ENCODE results near the gene SPDYA.

The SPDYA gene

DNA sequence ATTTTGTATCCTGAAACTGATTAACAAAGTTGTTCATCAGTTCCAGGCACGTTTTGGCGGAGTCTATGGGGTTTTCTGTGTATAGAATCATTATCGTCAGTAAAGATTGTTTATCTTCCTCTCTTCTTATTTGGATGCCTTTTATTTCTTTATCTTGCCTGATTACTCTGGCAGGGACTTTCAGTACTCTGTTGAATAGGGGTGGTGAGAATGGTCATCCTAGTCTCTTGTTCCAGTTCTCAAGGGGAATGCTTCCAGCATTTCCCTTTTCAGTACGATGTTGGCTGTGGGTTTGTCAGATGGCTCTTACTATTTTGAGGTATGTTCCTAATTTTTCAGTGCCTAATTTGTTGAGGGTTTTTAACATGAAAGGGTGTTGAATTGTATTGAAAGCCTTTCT lies 14.0 kb upstream of the SPDYA start:
- TF ChIP-seq, protein P1, sequence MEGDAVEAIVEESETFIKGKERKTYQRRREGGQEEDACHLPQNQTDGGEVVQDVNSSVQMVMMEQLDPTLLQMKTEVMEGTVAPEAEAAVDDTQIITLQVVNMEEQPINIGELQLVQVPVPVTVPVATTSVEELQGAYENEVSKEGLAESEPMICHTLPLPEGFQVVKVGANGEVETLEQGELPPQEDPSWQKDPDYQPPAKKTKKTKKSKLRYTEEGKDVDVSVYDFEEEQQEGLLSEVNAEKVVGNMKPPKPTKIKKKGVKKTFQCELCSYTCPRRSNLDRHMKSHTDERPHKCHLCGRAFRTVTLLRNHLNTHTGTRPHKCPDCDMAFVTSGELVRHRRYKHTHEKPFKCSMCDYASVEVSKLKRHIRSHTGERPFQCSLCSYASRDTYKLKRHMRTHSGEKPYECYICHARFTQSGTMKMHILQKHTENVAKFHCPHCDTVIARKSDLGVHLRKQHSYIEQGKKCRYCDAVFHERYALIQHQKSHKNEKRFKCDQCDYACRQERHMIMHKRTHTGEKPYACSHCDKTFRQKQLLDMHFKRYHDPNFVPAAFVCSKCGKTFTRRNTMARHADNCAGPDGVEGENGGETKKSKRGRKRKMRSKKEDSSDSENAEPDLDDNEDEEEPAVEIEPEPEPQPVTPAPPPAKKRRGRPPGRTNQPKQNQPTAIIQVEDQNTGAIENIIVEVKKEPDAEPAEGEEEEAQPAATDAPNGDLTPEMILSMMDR (IDR thresholded peaks at IDR 0.05; ENCODE audit: borderline replicate concordance, insufficient read depth, low read depth, low read length) = no peak
- no peak overlapping the region for H3K4me3 ChIP-seq (ENCODE audit: low read depth, low read length)

DNA sequence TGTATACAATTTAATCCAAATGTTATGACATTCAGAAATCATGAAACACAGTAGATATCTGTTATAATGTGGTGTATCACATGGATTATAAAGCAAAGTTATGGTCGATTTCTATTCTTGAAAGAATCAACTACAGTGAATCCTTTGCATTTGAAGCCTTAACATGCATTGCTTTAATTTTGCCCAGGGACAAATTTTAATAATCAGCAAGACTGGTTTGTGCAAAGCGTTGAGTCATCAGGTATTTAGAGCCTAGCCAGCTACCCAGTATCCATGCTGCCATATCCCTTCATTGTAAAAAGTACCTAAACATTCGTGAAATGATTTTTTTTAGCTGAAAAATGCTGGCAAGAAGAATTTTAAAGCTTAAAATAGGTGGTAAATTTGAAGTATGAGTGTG lies 8.9 kb upstream of the SPDYA start:
- no peak overlapping the region for H3K4me3 ChIP-seq (ENCODE audit: low read depth, low read length)

DNA sequence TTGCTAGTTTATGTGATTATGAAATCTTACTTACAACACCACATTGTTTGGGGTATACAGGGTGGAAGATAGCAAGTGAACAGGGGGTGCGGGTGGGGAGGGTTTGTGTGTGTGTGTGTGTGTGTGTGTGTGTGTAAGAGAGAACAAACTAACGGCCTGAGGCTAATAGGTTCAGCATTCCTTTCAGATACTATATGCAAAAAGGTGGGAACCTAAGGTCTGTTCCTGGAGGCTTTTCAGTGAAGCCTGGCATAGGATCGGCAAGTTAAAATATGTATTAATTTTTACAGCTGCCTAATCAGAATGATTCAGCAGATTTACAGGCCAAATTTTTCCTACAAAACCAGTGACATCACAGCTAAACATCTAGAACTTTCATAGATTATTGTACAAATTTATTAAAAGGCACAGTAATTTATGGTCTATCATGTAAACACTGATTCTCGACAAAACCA lies 7.6 kb upstream of the SPDYA start:
- H3K4me3 ChIP-seq (ENCODE audit: low read depth, low read length) = no peak overlapping the region
- TF ChIP-seq, protein P1 (IDR thresholded peaks at IDR 0.05; ENCODE audit: borderline replicate concordance, insufficient read depth, low read depth, low read length) = no peak

More for the DNA sequence above, 8.9 kb upstream of the SPDYA start:
- TF ChIP-seq, protein P1 (IDR thresholded peaks at IDR 0.05; ENCODE audit: borderline replicate concordance, insufficient read depth, low read depth, low read length) = no peak

- TF ChIP-seq, protein P1 (IDR thresholded peaks at IDR 0.05; ENCODE audit: borderline replicate concordance, insufficient read depth, low read depth, low read length) = no peak
- peak overlapping the region; percentile 53 for H3K4me3 ChIP-seq (ENCODE audit: low read depth, low read length)
Observed at GRCh38 chr2:28809927-28810326, 707 bp upstream of the SPDYA start.

DNA sequence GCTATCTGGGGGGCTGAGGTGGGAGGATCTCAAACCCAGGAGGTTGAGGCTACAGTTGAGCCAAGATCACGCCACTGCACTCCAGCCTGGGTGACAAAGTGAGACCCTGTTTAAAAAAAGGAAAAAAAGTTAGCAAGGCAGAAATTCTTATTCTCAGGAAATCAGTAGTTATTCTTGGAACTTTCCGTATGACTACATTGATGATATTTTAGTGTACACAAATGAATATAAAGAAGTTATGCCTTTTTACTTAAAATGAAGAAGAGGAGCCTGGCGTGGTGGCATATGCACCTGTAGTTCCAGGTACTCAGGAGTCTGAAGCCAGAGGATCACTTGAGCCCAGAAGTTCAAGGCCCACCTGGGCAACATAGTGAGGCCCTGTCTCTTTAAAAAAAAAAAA lies 7.4 kb downstream of the SPDYA start:
- H3K4me3 ChIP-seq (ENCODE audit: low read depth, low read length) = no peak overlapping the region
- TF ChIP-seq, protein P1 (IDR thresholded peaks at IDR 0.05; ENCODE audit: borderline replicate concordance, insufficient read depth, low read depth, low read length) = no peak

DNA sequence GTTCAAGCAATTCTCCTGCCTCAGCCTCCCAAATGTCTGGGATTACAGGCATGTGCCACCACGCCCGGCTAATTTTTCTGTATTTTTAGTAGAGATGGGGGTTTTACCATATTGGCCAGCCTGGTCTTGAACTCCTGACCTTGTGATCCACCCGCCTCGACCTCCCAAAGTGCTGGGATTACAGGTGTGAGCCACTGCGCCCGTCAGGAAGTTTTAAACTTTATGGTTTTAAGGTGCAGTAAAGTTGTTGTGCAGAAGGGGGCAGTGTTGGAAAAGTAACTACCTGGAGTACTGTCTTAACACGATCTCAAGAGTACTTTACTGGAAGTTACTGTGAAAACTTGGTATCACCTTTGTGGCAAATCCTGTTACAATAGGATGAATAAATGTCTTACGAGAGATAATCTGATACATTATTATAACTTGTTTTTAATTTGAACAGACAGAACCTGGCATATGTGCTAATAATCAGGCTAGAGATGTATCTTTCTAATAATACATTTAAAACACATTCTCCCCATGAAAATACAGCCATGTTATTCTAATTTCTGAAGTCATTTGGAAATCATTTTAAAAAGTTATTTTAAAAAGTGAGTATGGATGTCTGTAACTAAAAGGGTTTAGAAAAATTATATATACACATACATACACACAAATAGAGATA lies 10.8 kb downstream of the SPDYA start:
- TF ChIP-seq, protein P1 (IDR thresholded peaks at IDR 0.05; ENCODE audit: borderline replicate concordance, insufficient read depth, low read depth, low read length) = peak; percentile 65; the same call in 1 of the 2 replicates
- no peak overlapping the region for H3K4me3 ChIP-seq (ENCODE audit: low read depth, low read length)

GRCh38 chr2:28822036-28822435 lies 11.4 kb downstream of the SPDYA start:
- no peak overlapping the region for H3K4me3 ChIP-seq (ENCODE audit: low read depth, low read length)
- TF ChIP-seq, protein P1 (IDR thresholded peaks at IDR 0.05; ENCODE audit: borderline replicate concordance, insufficient read depth, low read depth, low read length) = no peak
